NCI-H146 (cell line): ENCODE measurements around the gene TMEM63B.
"Not testable (repeated sequence)": the region's sequence is repeated elsewhere in the genome, so short reads cannot be mapped to it uniquely, and the experiment has no call there.

Source experiments
- DNase-seq: peaks from one replicate; lab custom pipeline; 2025; lab: John Stamatoyannopoulos, UW

TMEM63B gene

DNA sequence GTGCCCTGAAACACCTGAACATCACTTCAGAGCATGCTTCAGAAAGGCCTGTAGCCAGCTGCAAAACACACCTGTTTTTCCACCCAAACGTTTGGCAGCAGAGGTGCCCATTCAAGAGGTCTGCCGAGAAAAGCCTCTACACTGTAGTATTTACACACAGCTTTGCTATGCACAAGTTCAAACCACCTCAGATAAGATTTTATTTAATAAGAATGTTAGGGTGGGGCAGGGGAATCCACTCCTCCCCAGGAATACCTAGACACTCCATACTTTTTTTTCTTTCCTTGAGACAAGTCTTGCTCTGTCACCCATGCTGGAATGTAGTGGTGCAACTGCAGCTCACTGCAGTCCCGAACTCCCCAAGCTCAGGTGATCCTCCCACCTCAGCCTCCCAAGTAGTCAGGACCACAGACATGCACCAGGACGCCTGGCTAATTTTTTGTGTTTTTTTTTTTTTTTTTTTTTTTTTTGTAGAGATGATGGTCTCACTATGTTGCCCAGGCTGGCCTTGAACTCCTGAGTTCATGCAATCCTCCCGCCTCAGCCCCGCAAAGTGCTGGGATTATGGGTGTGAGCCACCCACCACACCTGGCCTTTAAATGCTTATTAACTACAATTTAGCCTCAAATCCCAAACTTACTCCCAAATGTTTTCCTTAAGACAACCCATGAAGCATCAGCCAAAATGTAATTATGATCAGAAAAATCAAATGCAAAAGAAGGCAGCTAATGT, 9.8 kb upstream of the TMEM63B start:
- no peak for DNase-seq

DNA sequence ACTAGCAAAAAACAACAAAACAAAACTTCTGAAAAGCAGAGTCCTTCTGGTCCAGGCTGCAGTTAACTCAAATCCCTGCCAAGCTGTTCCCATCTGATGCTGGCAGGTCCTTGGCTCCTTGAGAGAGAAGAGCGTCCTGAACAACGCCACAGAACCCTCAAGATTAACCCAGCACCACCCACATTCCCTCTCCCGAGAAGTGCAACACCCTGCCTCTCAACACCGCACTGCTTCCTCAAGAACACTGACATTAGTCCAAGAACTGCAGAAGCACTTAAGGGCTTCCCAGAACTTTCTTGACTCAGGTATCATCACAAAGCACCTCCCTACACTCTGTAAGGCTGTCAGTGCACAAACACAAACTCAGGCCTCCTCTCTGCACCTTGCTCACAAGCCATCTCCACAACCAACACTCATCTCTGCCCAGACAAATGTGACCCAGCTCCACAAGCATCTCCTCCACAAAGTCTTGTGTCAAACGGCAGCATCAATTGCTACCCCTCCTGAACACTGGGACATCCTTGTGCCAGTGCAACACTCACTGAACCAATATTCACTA, 7.6 kb upstream of the TMEM63B start:
- no peak for DNase-seq

DNA sequence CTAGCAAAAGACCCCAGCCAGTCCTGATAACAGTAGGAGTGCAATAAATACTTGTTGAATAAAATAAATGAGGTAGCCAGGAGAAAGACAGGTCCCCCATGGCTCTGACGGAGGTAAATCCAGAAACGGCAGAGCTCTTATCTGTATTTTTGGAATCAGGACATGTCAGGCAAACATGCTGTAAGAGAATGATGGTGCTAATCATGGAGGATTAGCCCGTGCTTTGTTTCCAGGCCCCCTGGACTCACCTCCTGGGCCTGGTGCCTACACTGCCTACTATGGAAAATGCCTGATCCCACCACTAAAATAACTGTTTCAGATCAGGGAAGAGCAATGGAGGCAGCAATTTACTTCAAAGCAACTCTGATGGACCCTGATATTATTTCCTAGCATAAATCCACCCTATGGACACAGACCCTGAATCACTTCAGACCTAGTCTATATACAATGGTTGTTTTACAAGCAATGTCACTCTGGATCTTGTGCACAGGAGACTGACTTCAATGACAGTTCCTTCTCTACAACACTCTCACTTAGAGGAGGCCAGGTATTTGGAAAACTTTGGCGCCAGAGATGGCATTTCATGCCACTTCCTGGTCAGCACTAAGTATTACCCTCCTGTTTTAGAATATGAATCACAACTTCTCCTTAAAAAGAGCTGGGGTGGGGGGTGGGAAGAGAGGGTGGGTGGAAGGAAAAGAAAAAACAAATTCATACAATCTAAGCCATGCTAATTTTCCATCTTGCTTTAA, 6.5 kb upstream of the TMEM63B start:
- no peak for DNase-seq

DNA sequence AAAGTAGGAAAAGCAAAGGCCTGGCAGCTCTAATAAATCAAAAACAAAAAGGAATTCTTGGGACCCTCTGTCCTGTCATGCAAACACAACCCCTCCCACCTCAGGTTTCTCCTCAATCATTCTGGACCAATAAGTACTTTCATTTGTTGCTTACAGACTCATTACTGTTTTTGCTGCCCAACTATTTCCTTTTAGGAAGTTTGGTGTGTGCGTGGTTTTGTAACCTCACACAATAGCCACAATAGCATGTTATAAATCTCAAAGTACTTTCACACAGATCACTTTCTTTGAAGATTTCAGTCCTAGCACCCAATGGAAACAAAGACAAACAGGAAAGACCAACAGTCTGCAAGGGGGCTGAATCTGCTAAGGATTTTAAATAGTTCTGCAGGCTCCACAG, 4.6 kb upstream of the TMEM63B start:
- DNase-seq, result no peak

DNA sequence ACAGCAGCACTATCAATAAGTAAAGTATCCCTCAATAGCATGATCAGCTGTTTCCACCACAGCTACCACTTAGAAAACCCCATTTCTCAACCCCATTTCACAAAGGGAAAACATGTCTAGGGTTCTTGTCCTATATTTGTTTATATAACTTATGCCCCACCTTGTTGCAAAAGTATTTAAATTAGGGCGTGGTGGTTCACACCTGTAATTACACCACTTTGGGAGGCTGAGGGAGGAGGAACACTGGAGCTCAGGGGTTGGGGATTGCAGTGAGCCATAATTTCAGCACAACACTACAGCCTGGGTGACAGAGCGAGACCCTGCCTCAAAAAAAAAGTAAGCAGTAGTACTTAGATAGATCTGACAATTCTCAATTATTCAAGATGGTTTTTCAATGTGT, 3.8 kb upstream of the TMEM63B start:
- no peak for DNase-seq

DNA sequence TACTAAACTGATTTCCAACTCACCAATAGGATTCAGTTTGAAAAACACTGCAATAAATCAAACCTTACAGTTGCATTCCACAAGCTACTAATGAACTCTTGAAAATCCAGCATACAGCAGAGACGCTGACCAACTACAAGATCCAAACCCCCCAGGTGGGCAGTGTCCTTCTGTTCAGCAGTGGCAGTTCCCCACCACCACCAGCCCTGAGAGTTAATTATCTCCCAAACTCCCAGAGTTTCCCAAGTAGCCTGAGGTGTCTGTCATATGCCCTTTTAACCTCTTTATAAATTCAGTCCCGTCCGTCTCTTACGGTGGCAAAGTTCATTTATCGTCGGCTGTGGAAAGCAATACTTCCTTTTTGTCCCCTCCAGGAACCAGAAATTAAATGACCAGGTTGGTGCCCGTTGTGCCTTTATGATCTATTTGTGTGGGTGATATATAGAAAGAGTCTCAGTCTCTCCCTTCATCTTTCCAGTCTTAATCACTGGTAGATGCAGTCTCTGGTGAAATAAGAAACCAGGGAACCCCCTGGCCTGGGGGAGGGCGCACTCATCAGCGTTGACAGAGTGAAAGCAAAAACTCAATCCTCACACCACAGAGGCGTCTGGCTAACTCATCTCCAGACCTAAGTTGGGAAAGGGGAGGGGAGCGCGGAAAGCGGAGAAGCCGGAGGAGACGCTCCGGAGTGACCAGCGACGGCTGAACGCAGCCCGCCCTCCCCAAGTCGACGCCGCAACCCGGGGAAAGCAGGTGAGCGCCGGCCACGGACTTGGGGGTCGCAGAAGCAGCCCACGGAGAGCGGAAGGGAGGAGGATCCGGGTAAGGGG, 819 bp upstream of the TMEM63B start:
- peak; percentile 72 for DNase-seq

DNA sequence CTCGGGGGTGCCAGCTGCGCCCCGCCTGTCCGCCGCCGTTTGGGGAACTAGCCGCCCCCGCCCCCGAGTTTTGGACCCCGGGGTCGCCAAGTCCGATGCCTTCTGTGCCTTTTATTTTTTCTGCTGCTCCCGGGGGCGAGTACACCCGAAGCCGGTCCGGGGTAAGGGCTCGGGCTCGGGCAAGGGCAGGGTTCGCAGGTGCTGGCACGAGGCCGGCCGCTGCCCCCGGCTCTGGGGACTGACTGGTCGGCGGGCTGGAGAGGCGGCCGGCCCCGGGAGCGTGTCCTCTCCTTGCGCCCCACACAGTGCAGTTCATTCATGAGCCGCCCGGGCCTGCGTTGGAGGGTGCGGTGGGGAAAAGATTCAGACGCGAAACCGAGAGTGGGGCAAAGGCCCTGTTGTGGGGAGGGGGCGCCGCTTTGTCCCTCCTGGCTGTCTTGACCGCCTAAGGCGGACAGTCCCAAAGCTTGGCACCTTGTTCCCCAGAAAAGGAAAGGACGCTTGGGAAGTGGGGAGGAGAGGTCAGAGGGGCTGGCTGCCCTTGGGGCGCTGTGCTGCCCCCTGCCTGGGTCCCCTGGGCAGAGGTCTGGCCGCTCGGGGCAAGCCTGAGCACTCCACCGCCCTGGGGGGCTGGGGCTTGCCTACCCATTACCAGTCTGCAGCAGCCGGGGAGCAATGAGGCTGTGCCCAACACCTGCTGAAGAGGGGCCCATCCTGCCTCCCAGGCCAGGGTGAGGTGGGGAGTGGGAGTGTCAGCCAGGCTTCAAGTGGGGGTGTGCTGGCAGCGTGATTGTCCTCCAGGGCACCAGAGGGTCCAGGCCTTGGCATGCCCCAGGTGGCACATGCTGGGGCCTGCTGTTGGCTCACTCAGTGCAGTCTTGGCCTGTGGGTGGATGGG, 915 bp downstream of the TMEM63B start:
- peak; percentile 57 for DNase-seq

DNA sequence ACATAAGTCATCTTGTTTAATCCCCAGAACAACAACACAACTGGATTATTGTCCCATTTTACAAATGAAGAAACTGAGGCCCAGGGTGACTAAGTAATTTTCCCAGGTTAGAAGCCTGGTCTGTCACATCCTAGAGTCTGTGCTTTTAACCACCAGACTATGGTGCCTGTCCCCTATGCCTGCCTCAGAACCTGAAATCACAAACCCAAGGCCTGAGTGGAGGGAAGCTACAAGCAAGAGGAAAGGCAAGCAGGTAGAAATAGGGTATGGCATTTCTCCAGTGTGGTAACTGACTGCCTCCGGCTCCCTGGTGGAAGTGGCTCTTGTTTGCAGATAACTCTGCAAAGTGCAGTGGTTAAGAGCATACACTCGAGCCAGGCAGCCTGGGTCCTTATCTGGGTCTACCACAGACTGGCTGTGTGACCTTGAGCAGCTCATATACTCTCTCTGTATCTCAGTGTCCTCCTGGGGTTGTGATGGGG, 2.5 kb downstream of the TMEM63B start:
- no peak for DNase-seq

DNA sequence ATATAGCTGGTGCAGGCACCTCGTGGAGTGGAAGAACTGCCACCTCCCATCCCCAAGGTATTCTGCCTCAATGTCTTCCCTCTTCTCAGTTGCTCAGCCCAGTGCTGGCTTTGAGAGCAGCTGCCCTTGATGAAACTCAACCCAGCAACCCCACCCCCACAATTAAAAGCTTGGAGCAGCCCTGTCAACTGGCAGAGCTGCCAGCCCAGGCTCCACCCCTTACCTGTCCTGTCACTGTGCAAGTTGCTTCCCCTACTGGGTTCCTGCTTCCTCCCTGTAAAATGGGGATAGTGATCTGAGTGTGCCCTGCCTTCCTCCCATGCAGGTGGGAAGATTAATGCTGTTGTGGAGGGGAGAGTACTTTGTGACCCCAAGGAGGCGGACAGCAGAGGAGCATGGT, 4.5 kb downstream of the TMEM63B start:
- peak; percentile 9 for DNase-seq

DNA sequence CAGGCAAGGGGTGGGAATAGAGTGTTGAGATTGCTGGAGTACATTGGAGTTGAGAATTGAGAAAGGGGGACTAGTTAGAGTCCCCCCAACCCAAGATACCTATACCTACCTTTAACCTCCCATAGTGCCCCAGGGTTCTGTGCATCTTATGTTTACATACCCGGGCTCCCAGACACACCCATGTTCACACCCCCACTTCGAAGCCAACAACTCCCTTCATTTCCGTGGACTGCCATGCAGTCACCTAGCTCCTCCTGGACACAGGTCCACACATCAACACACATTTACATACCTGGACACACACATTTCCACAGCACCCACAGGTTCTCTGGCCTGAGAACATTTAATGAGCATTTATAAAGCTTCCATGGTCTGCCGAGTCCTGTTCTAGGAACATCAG, 5.1 kb downstream of the TMEM63B start:
- DNase-seq, result no peak

DNA sequence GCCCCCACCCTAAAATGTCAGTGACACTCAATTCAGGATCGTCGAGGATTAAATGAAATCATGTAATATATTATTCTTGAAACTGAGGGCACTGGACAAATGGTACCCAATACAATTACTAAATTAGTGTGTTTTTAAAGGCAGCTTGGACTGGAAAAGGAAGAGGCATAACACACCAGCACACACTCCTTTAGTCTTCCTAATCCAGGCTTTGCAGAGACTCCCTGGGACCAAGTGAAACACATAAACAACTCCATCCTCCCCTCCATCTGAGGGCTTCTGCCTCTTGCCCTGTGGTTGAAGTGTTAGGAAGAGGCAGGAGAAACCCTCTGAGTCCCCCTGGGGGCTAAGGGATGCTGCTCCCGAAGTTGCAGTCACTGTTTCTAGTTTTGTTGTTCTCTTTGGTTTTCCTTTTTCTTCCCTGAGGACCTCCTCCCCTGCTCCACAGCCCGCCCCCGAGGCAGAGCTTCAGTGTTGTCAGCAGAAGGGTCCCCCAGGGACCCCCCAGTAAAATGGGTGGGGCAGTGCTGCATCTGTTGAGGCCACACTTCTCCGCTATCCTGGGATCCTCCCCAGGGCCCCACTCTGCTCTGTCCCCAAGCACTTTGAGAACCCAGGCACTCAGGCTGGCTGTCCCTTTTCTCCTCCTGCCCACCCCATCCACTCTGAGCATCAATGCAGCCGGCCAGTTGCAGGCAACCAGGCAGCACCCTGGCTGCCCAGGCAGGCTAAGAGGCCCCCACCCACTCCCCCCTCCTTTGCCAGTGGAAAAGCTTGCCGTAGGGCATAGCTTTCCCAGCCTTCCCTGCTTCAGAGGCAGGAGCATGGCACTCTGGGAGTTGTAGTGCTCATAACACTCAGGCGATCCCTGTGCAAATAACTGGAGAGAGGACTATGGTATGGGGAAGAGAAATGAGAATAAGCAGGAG, 5.9 kb downstream of the TMEM63B start:
- peak; percentile 70 for DNase-seq

DNA sequence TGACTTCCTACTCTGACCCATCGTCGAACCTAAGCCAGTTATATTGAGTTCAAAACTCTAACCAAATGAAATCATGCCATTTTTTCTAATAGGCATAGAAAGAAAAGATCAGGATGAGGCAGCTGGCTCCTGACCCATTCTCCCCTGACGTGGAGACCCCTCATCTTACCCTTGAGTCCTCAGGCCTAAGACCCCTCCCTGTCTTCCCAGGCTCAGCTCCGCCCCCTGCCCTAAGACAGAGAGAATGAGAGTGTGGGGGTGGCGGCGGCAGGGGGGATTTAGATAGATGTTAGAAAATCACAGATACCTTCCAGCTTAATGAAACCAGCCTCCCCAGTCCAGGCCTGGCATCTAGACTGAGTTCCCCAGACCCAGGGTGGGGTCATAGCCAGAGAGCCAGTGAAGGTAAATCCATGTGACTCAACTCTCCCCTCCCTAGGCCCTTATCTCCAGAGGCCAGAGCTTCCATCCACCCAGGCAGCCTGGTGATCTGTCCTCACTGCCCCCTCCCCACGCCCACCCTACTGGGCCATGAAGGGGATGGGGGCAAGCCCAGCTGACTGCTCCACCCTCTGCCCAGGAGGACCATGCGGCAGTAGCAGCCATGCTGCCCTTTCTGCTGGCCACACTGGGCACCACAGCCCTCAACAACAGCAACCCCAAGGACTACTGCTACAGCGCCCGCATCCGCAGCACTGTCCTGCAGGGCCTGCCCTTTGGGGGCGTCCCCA, 6.8 kb downstream of the TMEM63B start:
- no peak for DNase-seq

DNA sequence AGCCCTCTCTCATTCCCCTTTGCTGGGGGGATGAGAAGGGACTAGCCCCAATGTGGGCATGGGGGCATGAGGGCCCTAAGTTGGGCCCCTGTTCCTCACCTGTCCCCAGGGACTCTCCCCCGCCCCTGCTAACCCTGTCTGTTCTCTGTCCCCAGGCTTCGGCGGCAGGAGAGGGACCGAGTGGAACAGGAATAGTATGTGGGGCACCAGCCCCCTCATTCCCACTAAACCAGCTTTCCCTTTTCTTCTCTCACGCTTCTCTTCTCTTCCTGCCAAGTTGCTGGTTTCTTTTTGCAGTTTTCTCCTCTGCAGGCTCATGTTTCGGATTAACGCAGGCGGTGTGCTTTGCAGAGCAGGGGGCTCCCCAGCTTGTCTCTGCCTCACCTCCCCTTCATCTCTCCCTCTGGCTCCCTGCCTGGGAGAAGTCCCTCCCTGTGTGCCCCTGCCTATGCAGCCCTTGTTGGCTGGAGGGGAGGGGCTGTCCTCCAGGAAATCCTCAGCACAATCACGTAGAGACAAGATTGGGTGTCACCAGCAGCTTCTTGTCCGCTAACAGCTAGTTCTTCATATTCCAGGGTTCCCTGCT, 7.9 kb downstream of the TMEM63B start:
- DNase-seq, result no peak

DNA sequence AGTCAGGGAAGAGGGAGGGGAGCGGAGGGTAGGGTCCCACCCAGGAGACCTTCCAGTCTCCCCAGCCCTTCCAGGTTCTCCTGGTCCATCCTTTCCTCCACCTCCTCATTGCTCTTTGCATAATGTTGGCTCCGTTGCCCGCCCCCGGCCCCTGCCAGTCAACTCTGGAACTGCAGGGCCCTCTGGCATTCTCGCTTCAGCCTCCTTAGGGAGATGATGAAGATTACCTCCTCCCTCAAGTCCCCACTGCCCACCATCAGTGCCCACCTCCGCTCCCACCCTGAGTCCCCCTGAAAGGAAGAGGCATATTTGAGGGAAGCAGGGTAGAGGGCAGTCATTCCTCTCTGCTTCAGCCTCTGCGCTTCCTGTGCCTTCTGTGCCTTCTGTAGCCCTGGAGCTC, 8.5 kb downstream of the TMEM63B start:
- DNase-seq, result no peak

DNA sequence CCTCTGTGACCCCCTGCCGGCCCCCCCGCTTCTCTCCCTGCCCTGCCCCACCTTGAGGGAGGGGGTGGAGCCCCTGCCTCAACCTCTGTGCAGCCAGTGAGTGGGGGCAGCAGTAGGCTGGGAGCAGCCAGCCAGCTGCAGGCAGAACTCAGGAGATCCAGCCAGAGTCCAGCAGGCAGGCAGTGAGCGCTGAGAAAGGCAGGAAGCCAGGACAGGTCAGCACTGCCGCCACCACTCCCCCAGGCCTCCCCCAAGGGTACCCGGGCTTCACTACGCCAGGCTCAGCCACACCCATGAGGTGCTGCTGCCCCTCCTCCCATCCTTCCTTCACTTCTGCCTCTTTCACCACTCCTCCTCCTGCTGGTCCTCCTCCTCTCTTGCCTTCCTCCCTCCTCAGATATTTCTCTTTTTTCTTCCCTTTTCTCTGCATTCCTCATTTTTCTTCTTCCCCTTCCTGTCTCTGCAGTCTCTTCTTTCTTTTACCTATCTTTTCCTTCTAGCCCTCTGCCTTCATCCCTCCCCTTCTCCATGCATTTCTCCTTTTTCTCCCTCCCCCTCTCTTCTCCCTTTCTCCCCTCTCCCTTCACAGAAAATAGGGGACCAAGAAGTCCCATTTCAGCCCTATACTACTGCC, 11.5 kb downstream of the TMEM63B start:
- no peak for DNase-seq

DNA sequence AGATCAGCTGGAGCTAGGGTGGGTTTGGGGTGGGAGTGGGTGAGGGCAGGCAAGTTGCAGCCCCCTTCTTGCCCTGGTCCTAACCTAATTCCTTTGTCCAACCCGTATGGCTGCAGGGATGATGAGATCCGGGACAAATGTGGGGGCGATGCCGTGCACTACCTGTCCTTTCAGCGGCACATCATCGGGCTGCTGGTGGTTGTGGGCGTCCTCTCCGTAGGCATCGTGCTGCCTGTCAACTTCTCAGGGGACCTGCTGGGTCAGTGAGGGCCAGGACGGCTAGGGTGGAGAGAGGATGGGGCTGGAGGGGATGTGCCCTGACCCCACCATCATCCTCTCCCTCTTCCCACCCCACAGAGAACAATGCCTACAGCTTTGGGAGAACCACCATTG, 12.0 kb downstream of the TMEM63B start:
- DNase-seq, result no peak

DNA sequence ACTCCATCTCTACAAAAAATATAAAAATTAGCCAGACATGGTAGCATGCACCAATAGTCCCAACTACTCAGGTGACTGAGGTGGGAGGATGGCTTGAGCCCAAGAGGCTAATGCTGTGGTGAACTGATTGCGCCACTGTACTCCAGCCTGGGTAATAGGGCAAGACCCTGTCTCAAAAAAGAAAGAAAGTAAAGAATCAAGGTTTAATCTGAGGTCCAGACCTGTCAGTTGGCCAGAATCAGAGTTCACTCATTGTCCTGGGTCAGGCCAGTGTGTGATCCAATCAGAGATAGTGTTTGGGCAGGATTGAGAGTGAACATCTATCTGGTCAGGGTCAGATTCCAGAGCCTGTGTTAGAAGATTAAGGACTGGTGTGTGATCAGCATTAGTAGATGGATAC, 15.5 kb downstream of the TMEM63B start:
- DNase-seq, result no peak

DNA sequence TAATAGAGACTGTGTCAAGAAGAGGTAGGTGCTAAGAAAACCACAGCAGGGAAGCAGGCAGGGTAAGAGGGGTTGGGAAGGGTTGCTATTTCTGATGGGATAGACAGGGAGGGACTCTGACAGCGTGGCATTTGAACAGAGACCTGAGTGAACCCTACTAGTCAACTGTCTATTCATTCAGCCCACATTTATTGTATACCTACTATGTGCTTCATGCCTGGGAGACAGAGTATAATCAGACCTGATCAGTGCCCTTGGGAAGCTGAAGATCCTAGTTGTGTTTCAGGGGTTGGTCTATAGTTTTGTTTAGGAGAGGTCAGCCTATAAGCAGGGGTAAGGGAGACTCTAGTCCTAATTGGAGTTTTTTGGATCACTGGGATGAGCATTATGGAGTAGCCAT, 16.4 kb downstream of the TMEM63B start:
- DNase-seq, result no peak

DNA sequence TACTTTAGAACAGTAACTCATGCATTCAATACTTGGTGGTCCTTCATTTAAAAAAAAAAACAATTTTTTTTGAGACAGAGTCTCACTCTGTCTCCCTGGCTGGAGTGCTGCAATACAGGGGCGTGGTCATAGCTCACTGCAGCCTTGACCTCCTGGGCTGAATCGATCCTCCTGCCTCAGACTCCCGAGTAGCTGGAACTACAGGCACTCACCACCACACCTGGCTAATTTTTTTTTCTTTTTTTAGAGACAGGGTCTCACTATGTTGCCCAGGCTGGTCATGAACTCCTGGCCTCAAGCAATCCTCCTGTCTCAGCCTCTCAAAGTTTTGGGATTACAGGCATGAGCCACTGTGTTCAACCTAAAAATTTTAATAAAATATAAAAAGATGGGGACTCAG, 17.2 kb downstream of the TMEM63B start:
- not testable (repeated sequence) for DNase-seq
